Caco-2 (cell line): ENCODE measurements around the gene CDC42BPA. TPM values are rescaled to one million over a fixed set of nuclear protein-coding genes. Genes with fewer than 3 reads are reported as not detected.

Experiments
- BruUV-seq: library from RNA; stranded (reverse); fragments of 400-500 nt; replicated peaks from 2 replicates; lab custom pipeline; 2021; lab: Mats Ljungman, UMichigan
- CTCF ChIA-PET: fragments of 300-600 bp; sonication (Branson Sonifier 250); formaldehyde crosslinking; loops from one replicate; lab custom pipeline; 2022; ENCODE audit warnings: antibody characterized with exemption; lab: Charles Lee
- POLR2A ChIA-PET: fragments of 300-600 bp; sonication (Branson Sonifier 250); formaldehyde crosslinking; loops from one replicate; lab custom pipeline; 2022; ENCODE audit warnings: antibody characterized with exemption; lab: Charles Lee
- DNase-seq, 2 experiments: peaks; one replicate each; pipeline versions ENCODE4 v3.0.0 to v3.0.0-alpha.2; 2020 to 2022
- H3K27me3 ChIP-seq: replicated peaks from 2 replicates; pipeline ENCODE4 v1.6.0; 2011; ENCODE audit warnings: low read length; ENCODE audit not compliant: control insufficient read depth, insufficient read depth
- H3K36me3 ChIP-seq: 2 replicates; pipeline ENCODE4 v1.5.1; 2011; ENCODE audit warnings: low read length; ENCODE audit not compliant: control insufficient read depth, insufficient read depth
- H3K4me1 ChIP-seq: fragments of 250-450 bp; sonication (Bioruptor Pico); 2 replicates; pipeline ENCODE4 v1.5.1; 2020; ENCODE audit warnings: mild to moderate bottlenecking
- H3K4me3 ChIP-seq: 2 replicates; pipeline ENCODE4 v1.5.1; 2011; ENCODE audit warnings: low read depth, mild to moderate bottlenecking, control low read depth, low read length
- H3K9me3 ChIP-seq: fragments of 250-450 bp; sonication (Bioruptor Pico); 2 replicates; pipeline ENCODE4 v1.5.1; 2020; ENCODE audit warnings: mild to moderate bottlenecking, moderate library complexity
- H3K27ac Mint-ChIP-seq: one replicate; pipeline ENCODE4 v1.8.0; 2022; ENCODE audit warnings: mixed read lengths; ENCODE audit not compliant: unreplicated experiment
- H3K27me3 Mint-ChIP-seq: one replicate; pipeline ENCODE4 v1.8.0; 2022; ENCODE audit warnings: mixed read lengths; ENCODE audit not compliant: insufficient read depth, unreplicated experiment
- H3K36me3 Mint-ChIP-seq: one replicate; pipeline ENCODE4 v1.8.0; 2022; ENCODE audit warnings: mild to moderate bottlenecking, mixed read lengths; ENCODE audit not compliant: insufficient read depth, unreplicated experiment
- H3K4me1 Mint-ChIP-seq: one replicate; pipeline ENCODE4 v1.8.0; 2022; ENCODE audit warnings: low read depth, mixed read lengths; ENCODE audit not compliant: unreplicated experiment
- H3K4me3 Mint-ChIP-seq: one replicate; pipeline ENCODE4 v1.8.0; 2022; ENCODE audit warnings: mild to moderate bottlenecking, moderate library complexity, mixed read lengths; ENCODE audit not compliant: unreplicated experiment
- H3K9me3 Mint-ChIP-seq: one replicate; pipeline ENCODE4 v1.8.0; 2022; ENCODE audit warnings: mixed read lengths; ENCODE audit not compliant: unreplicated experiment
- intact Hi-C: fragments of 100-400 bp; cut with micrococcal nuclease; formaldehyde crosslinking; loops from one replicate; pipeline ENCODE4 v1.10.0; 2022; ENCODE audit not compliant: unreplicated experiment
- total RNA-seq: library from RNA; stranded (reverse); gene quantifications from 2 replicates; pipeline ENCODE4 v1.2.3, GENCODE V29; 2022
- TF ChIP-seq, protein P1 (sequence below), 2 experiments: fragments of 200-600 bp in 1 of 2; IDR thresholded peaks; 1 replicate in 1 of 2; 2 replicates in 1 of 2; pipeline versions ENCODE4 v1.5.1 to v1.8.0; 2011 to 2022; ENCODE audit warnings: antibody characterized with exemption in 1 of 2, control low read depth in 1 of 2, inconsistent platforms in 1 of 2, low read depth in 1 of 2, low read length in 1 of 2, mild to moderate bottlenecking in 1 of 2, moderate library complexity in 1 of 2; ENCODE audit not compliant: insufficient read depth in 1 of 2, severe bottlenecking in 1 of 2, unreplicated experiment in 1 of 2

CDC42BPA gene
- total RNA-seq, 1 experiment from 2014 or later: 38.3 TPM

DNA sequence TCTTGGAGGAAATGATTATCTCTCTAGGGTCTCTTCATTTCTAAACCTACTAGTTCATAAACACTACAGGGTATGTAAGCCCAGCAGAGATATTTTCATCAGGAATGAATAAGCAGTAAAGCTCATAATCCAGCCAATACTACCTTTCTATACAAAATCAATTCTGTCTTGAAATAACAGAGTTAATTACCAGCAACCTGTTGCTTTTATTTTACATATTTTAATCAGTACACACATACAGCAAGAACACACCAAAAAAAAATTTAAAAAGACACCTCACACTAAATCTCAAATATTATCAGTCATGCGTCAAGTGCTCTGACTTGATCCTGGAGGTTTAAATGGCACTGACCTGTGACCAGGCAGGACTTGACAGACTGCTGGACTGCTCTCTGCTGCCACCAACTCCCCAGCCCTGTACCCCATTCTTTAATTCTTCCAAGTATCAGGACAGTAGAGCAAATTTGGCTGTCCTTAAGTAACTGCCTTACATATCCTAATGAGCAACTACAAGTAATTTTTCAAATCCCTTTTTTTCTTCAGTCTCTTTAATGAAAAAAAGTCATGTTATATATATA lies 98.5 kb downstream of the CDC42BPA start:
- CTCF ChIA-PET: no interaction called here
- no TSS peak for BruUV-seq
- TF ChIP-seq, protein P1, sequence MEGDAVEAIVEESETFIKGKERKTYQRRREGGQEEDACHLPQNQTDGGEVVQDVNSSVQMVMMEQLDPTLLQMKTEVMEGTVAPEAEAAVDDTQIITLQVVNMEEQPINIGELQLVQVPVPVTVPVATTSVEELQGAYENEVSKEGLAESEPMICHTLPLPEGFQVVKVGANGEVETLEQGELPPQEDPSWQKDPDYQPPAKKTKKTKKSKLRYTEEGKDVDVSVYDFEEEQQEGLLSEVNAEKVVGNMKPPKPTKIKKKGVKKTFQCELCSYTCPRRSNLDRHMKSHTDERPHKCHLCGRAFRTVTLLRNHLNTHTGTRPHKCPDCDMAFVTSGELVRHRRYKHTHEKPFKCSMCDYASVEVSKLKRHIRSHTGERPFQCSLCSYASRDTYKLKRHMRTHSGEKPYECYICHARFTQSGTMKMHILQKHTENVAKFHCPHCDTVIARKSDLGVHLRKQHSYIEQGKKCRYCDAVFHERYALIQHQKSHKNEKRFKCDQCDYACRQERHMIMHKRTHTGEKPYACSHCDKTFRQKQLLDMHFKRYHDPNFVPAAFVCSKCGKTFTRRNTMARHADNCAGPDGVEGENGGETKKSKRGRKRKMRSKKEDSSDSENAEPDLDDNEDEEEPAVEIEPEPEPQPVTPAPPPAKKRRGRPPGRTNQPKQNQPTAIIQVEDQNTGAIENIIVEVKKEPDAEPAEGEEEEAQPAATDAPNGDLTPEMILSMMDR (IDR thresholded peaks at IDR 0.05; ENCODE audit: insufficient read depth in 1 of 2, low read depth in 1 of 2, low read length in 1 of 2, severe bottlenecking in 1 of 2, unreplicated experiment in 1 of 2): peak in 1 of 2 experiments; percentile 50
- Histone ChIP-seq H3K36me3 (no peaks in the 10 kb centered on the region), H3K9me3 (no peaks in the 10 kb centered on the region), H3K4me1 (peaks cover 4% of the 10 kb centered on the region; the same call in 1 of the 2 replicates), H3K4me3 (no peak overlapping the region), H3K27me3 (no peaks in the 10 kb centered on the region)
- H3K36me3 Mint-ChIP-seq: peaks cover 8% of the 10 kb centered on the region
- H3K27ac Mint-ChIP-seq: no peak overlapping the region
- H3K27me3 Mint-ChIP-seq: no peaks in the 10 kb centered on the region
- intact Hi-C loops: loop anchor here (10.0 kb wide), 1 partner anchor 55 kb away; no protein-coding TSS in a partner anchor
- POLR2A ChIA-PET: no interaction called here
- H3K4me3 Mint-ChIP-seq: no peak overlapping the region
- H3K4me1 Mint-ChIP-seq: peaks cover 18% of the 10 kb centered on the region
- no peak for DNase-seq
- H3K9me3 Mint-ChIP-seq: no peaks in the 10 kb centered on the region

DNA sequence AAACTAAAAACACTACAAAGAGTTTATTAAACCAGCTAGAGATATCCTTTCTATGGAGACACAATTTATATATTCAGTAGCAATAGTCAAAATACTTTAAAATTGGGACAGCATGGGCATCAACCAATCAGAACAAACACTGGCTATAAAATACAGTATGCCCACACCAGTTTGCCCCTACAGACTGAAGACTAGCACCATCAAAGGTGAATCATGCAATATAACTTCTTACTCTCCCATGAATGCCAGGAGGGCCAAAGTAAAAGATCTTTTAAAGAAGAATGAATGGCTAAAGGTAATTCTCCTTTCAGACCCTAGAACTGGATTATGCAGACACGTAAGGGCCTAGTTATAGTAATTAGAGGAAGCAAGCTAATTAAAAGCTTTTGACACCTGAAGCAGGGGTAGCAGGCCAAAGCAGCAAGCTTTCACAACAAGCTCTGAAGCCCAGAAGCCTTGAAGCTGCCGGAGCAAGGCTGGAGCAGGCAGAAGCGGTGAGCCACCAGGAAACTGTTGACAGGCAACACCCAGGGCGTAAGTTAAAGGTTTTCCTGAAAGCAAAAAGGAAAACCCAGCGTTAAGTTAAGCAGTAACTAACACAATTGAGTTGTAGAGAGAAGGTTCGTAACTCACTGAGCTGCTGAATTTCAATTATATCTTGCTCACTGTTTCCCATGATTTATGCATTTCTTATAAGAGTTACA lies 99.3 kb downstream of the CDC42BPA start:
- CTCF ChIA-PET: no interaction called here
- Mint-ChIP-seq H3K4me1 (peaks cover 18% of the 10 kb centered on the region), H3K27me3 (no peaks in the 10 kb centered on the region), H3K36me3 (peaks cover 8% of the 10 kb centered on the region), H3K27ac (no peak overlapping the region), H3K4me3 (no peak overlapping the region), H3K9me3 (no peaks in the 10 kb centered on the region)
- no TSS peak for BruUV-seq
- Histone ChIP-seq H3K9me3 (no peaks in the 10 kb centered on the region), H3K36me3 (no peaks in the 10 kb centered on the region), H3K4me1 (peaks cover 4% of the 10 kb centered on the region; the same call in 1 of the 2 replicates), H3K27me3 (no peaks in the 10 kb centered on the region), H3K4me3 (no peak overlapping the region)
- intact Hi-C loops: no loop called here
- DNase-seq: no peak
- TF ChIP-seq, protein P1 (IDR thresholded peaks at IDR 0.05; ENCODE audit: insufficient read depth in 1 of 2, low read depth in 1 of 2, low read length in 1 of 2, severe bottlenecking in 1 of 2, unreplicated experiment in 1 of 2): no peak
- POLR2A ChIA-PET: no interaction called here

DNA sequence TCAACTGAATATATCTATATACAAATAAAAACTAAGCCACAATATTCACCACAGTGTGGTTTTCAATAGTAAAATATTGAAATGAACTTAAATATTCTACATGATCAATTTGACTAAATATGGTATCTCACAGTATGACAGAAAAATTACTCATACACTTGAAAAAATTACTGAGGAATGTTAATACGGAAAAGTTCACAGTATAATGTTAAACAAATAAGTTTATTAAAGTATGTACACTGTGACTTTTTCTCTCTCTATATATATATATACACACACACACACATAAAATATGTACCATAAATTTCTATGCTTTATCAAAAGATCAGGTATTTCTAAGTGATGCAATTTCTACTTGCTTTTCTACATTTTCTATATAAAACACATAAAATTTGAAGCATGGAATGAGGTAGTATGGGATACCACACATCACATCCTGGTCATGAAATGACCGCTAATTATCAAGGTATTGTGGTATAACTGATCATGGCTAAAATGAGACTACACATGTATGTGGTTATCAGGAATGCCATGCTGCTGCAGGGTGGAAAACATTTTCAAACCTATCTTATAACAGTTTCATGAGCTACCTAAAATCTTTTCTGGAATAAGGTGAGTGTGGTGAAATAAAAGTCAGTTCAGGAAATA lies 102.3 kb downstream of the CDC42BPA start:
- CTCF ChIA-PET: no interaction called here

More for the DNA sequence above, 102.3 kb downstream of the CDC42BPA start:
- Mint-ChIP-seq H3K27ac (no peak overlapping the region), H3K36me3 (no peaks in the 10 kb centered on the region), H3K4me3 (no peak overlapping the region), H3K4me1 (peaks cover 8% of the 10 kb centered on the region), H3K9me3 (no peaks in the 10 kb centered on the region), H3K27me3 (no peaks in the 10 kb centered on the region)
- intact Hi-C loops: no loop called here
- Histone ChIP-seq H3K27me3 (no peaks in the 10 kb centered on the region), H3K4me1 (no peaks in the 10 kb centered on the region), H3K36me3 (no peaks in the 10 kb centered on the region), H3K4me3 (no peak overlapping the region), H3K9me3 (no peaks in the 10 kb centered on the region)
- POLR2A ChIA-PET: no interaction called here
- no TSS peak for BruUV-seq
- TF ChIP-seq, protein P1 (IDR thresholded peaks at IDR 0.05; ENCODE audit: insufficient read depth in 1 of 2, low read depth in 1 of 2, low read length in 1 of 2, severe bottlenecking in 1 of 2, unreplicated experiment in 1 of 2): no peak
- DNase-seq: no peak
